Glutamatergic neuron (in vitro differentiated cells): Measurements from ENCODE around the gene ZNF2. TPM values are rescaled to one million over a fixed set of nuclear protein-coding genes. Genes with fewer than 3 reads are reported as not detected.
A peak's percentile ranks its signal among the peaks of the same experiment; 100 is the strongest.

ENCODE experiments used
- DNase-seq: peaks from one replicate; pipeline ENCODE4 v3.0.0; 2022
- H3K27ac Mint-ChIP-seq: one replicate; pipeline ENCODE4 v1.8.0; 2020; ENCODE audit warnings: mild to moderate bottlenecking, mixed read lengths, inconsistent platforms; ENCODE audit not compliant: unreplicated experiment
- H3K27me3 Mint-ChIP-seq: one replicate; pipeline ENCODE4 v1.8.0; 2020; ENCODE audit warnings: mild to moderate bottlenecking, moderate library complexity, mixed read lengths, inconsistent platforms; ENCODE audit not compliant: unreplicated experiment
- H3K36me3 Mint-ChIP-seq: one replicate; pipeline ENCODE4 v1.8.0; 2020; ENCODE audit warnings: mild to moderate bottlenecking, mixed read lengths, inconsistent platforms; ENCODE audit not compliant: unreplicated experiment
- H3K4me1 Mint-ChIP-seq: one replicate; pipeline ENCODE4 v1.8.0; 2020; ENCODE audit warnings: mild to moderate bottlenecking, low read depth, mixed read lengths, inconsistent platforms; ENCODE audit not compliant: unreplicated experiment
- H3K4me3 Mint-ChIP-seq: one replicate; pipeline ENCODE4 v1.8.0; 2020; ENCODE audit warnings: mild to moderate bottlenecking, mixed read lengths, inconsistent platforms; ENCODE audit not compliant: unreplicated experiment
- H3K9me3 Mint-ChIP-seq: one replicate; pipeline ENCODE4 v1.8.0; 2020; ENCODE audit warnings: mild to moderate bottlenecking, moderate library complexity, mixed read lengths, inconsistent platforms; ENCODE audit not compliant: unreplicated experiment
- CTCF ChIP-seq: fragments of 200-600 bp; sonication (generic); IDR thresholded peaks from one replicate; pipeline ENCODE4 v1.5.0; 2021; ENCODE audit not compliant: partially characterized antibody, unreplicated experiment
- long read RNA-seq: library from polyadenylated mRNA; unstranded; transcript quantifications from one replicate; pipeline ENCODE4 v2.0.0, GENCODE V29; 2020; ENCODE audit not compliant: unreplicated experiment
- total RNA-seq: library from RNA; stranded (reverse); fragmentation: NEBNext Ultra II Directional; extraction: Animal tissue kit (Norgen Biotek cat#: 25700); gene quantifications from one replicate; pipeline ENCODE4 v1.2.1, GENCODE V29; 2021; ENCODE audit not compliant: unreplicated experiment

ZNF2 gene
- total RNA-seq = 3.3 TPM
- long read RNA-seq = 0 reads

GRCh38 chr2:95165371-95166064 is at the start of gene ZNF2:
Gene ZNF2 (plus strand): TSS chr2:95165809. CDS start chr2:95176227, 10,418 bp downstream.
- H3K4me3 Mint-ChIP-seq = peak within 1 kb of the TSS; percentile 100
- H3K9me3 Mint-ChIP-seq = peaks cover 8% of the 10 kb centered on the region
- TF ChIP-seq CTCF = no peak
- no peaks in the 10 kb centered on the region for H3K36me3 Mint-ChIP-seq
- peaks cover 7% of the 10 kb centered on the region for H3K27me3 Mint-ChIP-seq
- H3K4me1 Mint-ChIP-seq = peaks cover 2% of the 10 kb centered on the region
- peak within 1 kb of the TSS; percentile 98 for H3K27ac Mint-ChIP-seq
- DNase-seq = peak; percentile 99

- H3K36me3 Mint-ChIP-seq = no peaks in the 10 kb centered on the region
- peaks cover 6% of the 10 kb centered on the region for H3K9me3 Mint-ChIP-seq
- peak overlapping the region; percentile 95 for H3K27ac Mint-ChIP-seq
- TF ChIP-seq CTCF = no peak
- DNase-seq = no peak
- H3K4me1 Mint-ChIP-seq = peaks cover 1% of the 10 kb centered on the region
- H3K27me3 Mint-ChIP-seq = peaks cover 7% of the 10 kb centered on the region
- H3K4me3 Mint-ChIP-seq = peak overlapping the region; percentile 87
Observed at GRCh38 chr2:95121093-95121406, 44.6 kb upstream of the ZNF2 start.

- H3K36me3 Mint-ChIP-seq = no peaks in the 10 kb centered on the region
- H3K27me3 Mint-ChIP-seq = peaks cover 7% of the 10 kb centered on the region
- H3K4me1 Mint-ChIP-seq = peaks cover 1% of the 10 kb centered on the region
- TF ChIP-seq CTCF = no peak
- peak within 1 kb of the TSS; percentile 87 for H3K4me3 Mint-ChIP-seq
- peak within 1 kb of the TSS; percentile 95 for H3K27ac Mint-ChIP-seq
- peaks cover 6% of the 10 kb centered on the region for H3K9me3 Mint-ChIP-seq
- DNase-seq = peak; percentile 94
Observed at GRCh38 chr2:95121407-95122196, 44.0 kb upstream of the ZNF2 start, which contains the start of gene MRPS5. Gene MRPS5 (minus strand): TSS chr2:95121808. CDS start chr2:95121791, 17 bp downstream.

GRCh38 chr2:95122197-95122551 is 43.4 kb upstream of the ZNF2 start:
- Mint-ChIP-seq H3K4me3 (peak overlapping the region; percentile 82), H3K36me3 (peaks cover 1% of the 10 kb centered on the region), H3K9me3 (peaks cover 6% of the 10 kb centered on the region), H3K27me3 (peaks cover 7% of the 10 kb centered on the region), H3K27ac (peak overlapping the region; percentile 36), H3K4me1 (peaks cover 1% of the 10 kb centered on the region)
- no peak for DNase-seq
- no peak for TF ChIP-seq CTCF

- Mint-ChIP-seq H3K4me1 (no peaks in the 10 kb centered on the region), H3K9me3 (peaks cover 7% of the 10 kb centered on the region), H3K27me3 (peaks cover 2% of the 10 kb centered on the region), H3K27ac (no peak overlapping the region), H3K4me3 (no peak overlapping the region), H3K36me3 (peaks cover 29% of the 10 kb centered on the region)
- TF ChIP-seq CTCF = no peak
- no peak for DNase-seq
Observed at GRCh38 chr2:95138702-95139101, 26.9 kb upstream of the ZNF2 start.
